ENCODE results near the gene OCA2.
"Not testable (repeated sequence)": the region's sequence is repeated elsewhere in the genome, so short reads cannot be mapped to it uniquely, and the experiment has no call there.

Gene OCA2

DNA sequence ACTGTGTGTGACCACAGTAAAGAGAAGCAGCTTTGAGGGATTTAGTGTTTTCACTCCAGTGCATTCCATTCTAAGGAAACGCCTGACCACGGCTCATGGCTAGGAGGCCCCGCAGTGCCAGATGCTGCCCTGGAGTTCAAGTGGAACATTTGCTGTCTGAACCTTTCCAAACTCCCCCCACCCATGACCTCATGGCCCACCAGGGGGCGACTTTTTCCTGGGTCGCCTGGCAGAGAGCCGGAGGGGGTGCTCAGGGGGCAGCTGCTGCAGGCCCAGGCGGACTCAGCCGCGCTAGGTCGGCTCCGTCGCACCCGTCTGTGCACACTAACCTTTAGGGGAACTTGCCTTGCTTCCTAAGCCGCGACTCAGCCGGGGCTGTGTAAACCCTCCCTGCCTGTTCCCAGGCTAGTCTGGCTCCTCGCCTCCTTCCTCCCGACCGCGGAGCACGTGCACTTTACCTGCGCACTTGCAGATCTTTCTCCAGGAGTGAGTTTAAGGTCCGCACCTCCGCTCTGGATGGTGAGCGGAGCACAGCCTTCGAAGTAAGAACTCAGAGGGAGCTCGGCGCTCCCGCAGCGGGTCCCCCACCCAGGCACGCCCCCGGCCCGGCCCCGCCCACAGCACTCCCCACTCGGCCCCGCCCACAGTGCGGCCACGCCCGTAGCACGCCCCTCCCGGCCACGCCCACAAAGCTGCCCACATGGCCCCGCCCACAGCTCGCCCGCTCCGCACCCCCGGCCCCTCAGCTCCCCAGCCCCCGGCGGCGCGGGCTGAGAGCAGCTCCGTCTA lies at the start of gene OCA2:
TSS of gene OCA2 (minus strand) at position 550 of the 789 bp plus-strand sequence. CDS start 17,441 bp downstream, outside the sequence.
- peaks cover 12 to 26% of the 10 kb centered on the region in 2 donors for H3K4me1 ChIP-seq (ENCODE audit: control insufficient read depth in 1 of 2, insufficient read depth in 2 of 2, low read length in 2 of 2)
- H3K4me3 ChIP-seq (ENCODE audit: low read depth in 1 of 2, low read length in 2 of 2): no peak within 1 kb of the TSS
- H3K27ac ChIP-seq (ENCODE audit: low read depth, low read length): no peak within 1 kb of the TSS
- H3K9ac ChIP-seq (ENCODE audit: low read depth in 1 of 2, low read length in 2 of 2): no peak within 1 kb of the TSS
- H3K9me3 ChIP-seq (ENCODE audit: control insufficient read depth in 1 of 2, low read length in 2 of 2): no peaks in the 10 kb centered on the region
- no peaks in the 10 kb centered on the region for H3K36me3 ChIP-seq (ENCODE audit: control insufficient read depth in 1 of 2, insufficient read depth in 2 of 2, low read length in 2 of 2)
- peaks cover 42 to 46% of the 10 kb centered on the region in 2 donors for H3K27me3 ChIP-seq (ENCODE audit: control insufficient read depth in 1 of 2, insufficient read depth in 2 of 2, low read length in 2 of 2)

- peaks cover 20 to 41% of the 10 kb centered on the region in 2 donors for H3K36me3 ChIP-seq (ENCODE audit: control insufficient read depth in 1 of 2, insufficient read depth in 2 of 2, low read length in 2 of 2)
- no peak overlapping the region for H3K9ac ChIP-seq (ENCODE audit: low read depth in 1 of 2, low read length in 2 of 2)
- H3K27ac ChIP-seq (ENCODE audit: low read depth, low read length): no peak overlapping the region
- no peak overlapping the region for H3K4me3 ChIP-seq (ENCODE audit: low read depth in 1 of 2, low read length in 2 of 2)
- peaks cover 3 to 12% of the 10 kb centered on the region in 2 donors for H3K9me3 ChIP-seq (ENCODE audit: control insufficient read depth in 1 of 2, low read length in 2 of 2)
- no peaks in the 10 kb centered on the region for H3K27me3 ChIP-seq (ENCODE audit: control insufficient read depth in 1 of 2, insufficient read depth in 2 of 2, low read length in 2 of 2)
- H3K4me1 ChIP-seq (ENCODE audit: control insufficient read depth in 1 of 2, insufficient read depth in 2 of 2, low read length in 2 of 2): no peaks in the 10 kb centered on the region
Observed at GRCh38 chr15:28147801-28148200, 48.7 kb upstream of the OCA2 start.

DNA sequence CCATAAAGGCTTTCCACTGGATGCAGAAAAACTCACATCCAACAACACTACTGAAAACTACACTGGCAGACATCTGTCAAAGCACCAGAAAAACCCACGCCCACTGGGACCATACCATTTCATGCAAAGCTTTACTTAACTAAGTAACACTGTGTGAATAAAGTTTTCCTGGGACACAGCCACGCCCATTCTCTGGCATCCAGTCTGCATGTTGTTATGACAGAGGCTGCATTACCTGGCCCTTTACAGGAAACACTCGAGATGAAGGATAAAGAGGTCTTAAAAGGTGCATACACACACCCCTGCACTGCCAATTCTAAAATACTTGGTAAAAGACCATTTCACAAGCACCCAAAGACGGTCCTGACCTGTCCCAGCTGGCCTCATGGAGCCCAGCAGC lies 46.3 kb upstream of the OCA2 start:
- H3K36me3 ChIP-seq (ENCODE audit: control insufficient read depth in 1 of 2, insufficient read depth in 2 of 2, low read length in 2 of 2): peaks cover 21 to 45% of the 10 kb centered on the region in 2 donors
- peaks cover 3 to 11% of the 10 kb centered on the region in 2 donors for H3K9me3 ChIP-seq (ENCODE audit: control insufficient read depth in 1 of 2, low read length in 2 of 2)
- H3K27me3 ChIP-seq (ENCODE audit: control insufficient read depth in 1 of 2, insufficient read depth in 2 of 2, low read length in 2 of 2); H3K9ac ChIP-seq (ENCODE audit: low read depth in 1 of 2, low read length in 2 of 2); H3K4me1 ChIP-seq (ENCODE audit: control insufficient read depth in 1 of 2, insufficient read depth in 2 of 2, low read length in 2 of 2); H3K4me3 ChIP-seq (ENCODE audit: low read depth in 1 of 2, low read length in 2 of 2); H3K27ac ChIP-seq (ENCODE audit: low read depth, low read length): not testable (repeated sequence)

DNA sequence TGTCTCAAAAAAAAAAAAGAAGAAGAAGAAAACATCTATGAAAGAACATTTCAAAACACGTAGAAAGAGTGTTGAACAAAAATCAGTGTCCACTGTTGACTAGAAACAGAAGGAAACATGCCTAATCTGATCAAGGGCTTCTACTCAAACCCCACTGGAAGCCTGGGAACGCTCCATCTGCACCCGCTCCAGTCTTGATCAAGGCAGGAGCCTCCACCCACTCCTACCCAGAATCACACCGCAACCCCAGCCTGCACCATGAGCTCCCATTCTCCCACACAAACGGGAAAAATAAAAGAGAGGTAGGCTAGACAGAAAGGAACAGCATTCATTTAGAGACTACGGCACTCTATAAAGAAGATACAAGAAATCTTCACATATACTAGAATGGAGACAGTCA lies 40.9 kb upstream of the OCA2 start:
- Histone ChIP-seq H3K4me1 (ENCODE audit: control insufficient read depth in 1 of 2, insufficient read depth in 2 of 2, low read length in 2 of 2) (no peaks in the 10 kb centered on the region), H3K36me3 (ENCODE audit: control insufficient read depth in 1 of 2, insufficient read depth in 2 of 2, low read length in 2 of 2) (peaks cover 10 to 51% of the 10 kb centered on the region in 2 donors), H3K9me3 (ENCODE audit: control insufficient read depth in 1 of 2, low read length in 2 of 2) (no peaks in the 10 kb centered on the region), H3K27me3 (ENCODE audit: control insufficient read depth in 1 of 2, insufficient read depth in 2 of 2, low read length in 2 of 2) (no peaks in the 10 kb centered on the region), H3K27ac (ENCODE audit: low read depth, low read length) (no peak overlapping the region), H3K4me3 (ENCODE audit: low read depth in 1 of 2, low read length in 2 of 2) (no peak overlapping the region), H3K9ac (ENCODE audit: low read depth in 1 of 2, low read length in 2 of 2) (no peak overlapping the region)

DNA sequence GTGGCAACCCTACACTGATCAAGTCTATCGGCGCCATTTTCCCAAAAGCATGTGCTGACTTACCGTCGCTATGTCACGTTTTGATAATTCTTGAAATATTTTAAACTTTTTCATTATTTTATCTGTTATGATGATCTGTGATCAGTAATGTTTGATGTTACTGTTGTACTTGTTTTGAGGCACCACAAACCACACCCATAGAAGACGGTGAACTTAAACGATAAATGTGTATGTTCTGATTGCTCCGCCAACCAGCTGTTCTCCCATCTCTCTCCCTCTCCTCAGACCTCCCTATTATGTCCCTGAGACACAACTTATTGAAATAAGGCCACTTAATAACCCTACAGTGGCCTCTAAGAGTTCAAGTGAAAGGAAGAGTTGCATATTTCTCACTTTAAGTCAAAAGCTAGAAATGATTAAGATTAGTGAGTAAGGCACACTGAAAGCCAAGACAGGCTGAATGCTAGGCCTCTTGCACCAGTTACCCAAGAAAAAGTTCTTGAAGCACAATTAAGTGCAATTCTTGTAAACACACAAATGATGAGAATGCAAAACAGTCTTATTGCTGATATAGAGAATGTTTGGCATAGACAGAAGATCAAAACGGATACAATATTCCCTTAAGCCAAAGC lies 38.4 kb upstream of the OCA2 start:
- not testable (repeated sequence) for H3K9ac ChIP-seq (ENCODE audit: low read depth in 1 of 2, low read length in 2 of 2); H3K27me3 ChIP-seq (ENCODE audit: control insufficient read depth in 1 of 2, insufficient read depth in 2 of 2, low read length in 2 of 2); H3K4me1 ChIP-seq (ENCODE audit: control insufficient read depth in 1 of 2, insufficient read depth in 2 of 2, low read length in 2 of 2); H3K9me3 ChIP-seq (ENCODE audit: control insufficient read depth in 1 of 2, low read length in 2 of 2); H3K27ac ChIP-seq (ENCODE audit: low read depth, low read length); H3K4me3 ChIP-seq (ENCODE audit: low read depth in 1 of 2, low read length in 2 of 2)
- H3K36me3 ChIP-seq (ENCODE audit: control insufficient read depth in 1 of 2, insufficient read depth in 2 of 2, low read length in 2 of 2): peaks cover 8 to 51% of the 10 kb centered on the region in 2 donors

- H3K27me3 ChIP-seq (ENCODE audit: control insufficient read depth in 1 of 2, insufficient read depth in 2 of 2, low read length in 2 of 2); H3K4me3 ChIP-seq (ENCODE audit: low read depth in 1 of 2, low read length in 2 of 2); H3K9ac ChIP-seq (ENCODE audit: low read depth in 1 of 2, low read length in 2 of 2); H3K9me3 ChIP-seq (ENCODE audit: control insufficient read depth in 1 of 2, low read length in 2 of 2); H3K27ac ChIP-seq (ENCODE audit: low read depth, low read length); H3K4me1 ChIP-seq (ENCODE audit: control insufficient read depth in 1 of 2, insufficient read depth in 2 of 2, low read length in 2 of 2): not testable (repeated sequence)
- peaks cover 17 to 53% of the 10 kb centered on the region in 2 donors for H3K36me3 ChIP-seq (ENCODE audit: control insufficient read depth in 1 of 2, insufficient read depth in 2 of 2, low read length in 2 of 2)
Observed at GRCh38 chr15:28136236-28136904, 37.3 kb upstream of the OCA2 start.

DNA sequence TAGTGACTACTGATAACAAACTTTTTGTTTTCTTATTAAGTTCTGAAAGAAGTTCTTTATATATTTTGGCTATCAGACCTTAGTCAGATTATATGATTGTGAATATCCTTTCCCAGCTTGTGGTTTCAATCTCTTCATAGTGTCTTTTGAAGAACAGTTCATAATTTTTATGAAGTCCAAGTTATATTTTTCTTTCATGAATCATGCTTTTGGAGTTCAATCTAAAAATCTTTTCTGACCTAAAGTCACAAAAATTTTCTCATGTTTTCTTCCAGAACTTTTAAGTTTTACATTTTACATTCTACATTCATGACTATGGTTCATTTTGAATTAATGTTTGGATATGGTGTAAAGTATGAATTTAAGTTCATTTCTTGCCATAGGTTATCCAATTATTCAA lies 34.2 kb upstream of the OCA2 start:
- no peak overlapping the region for H3K4me3 ChIP-seq (ENCODE audit: low read depth in 1 of 2, low read length in 2 of 2)
- no peaks in the 10 kb centered on the region for H3K9me3 ChIP-seq (ENCODE audit: control insufficient read depth in 1 of 2, low read length in 2 of 2)
- H3K4me1 ChIP-seq (ENCODE audit: control insufficient read depth in 1 of 2, insufficient read depth in 2 of 2, low read length in 2 of 2): no peaks in the 10 kb centered on the region
- no peaks in the 10 kb centered on the region for H3K27me3 ChIP-seq (ENCODE audit: control insufficient read depth in 1 of 2, insufficient read depth in 2 of 2, low read length in 2 of 2)
- H3K27ac ChIP-seq (ENCODE audit: low read depth, low read length): no peak overlapping the region
- H3K36me3 ChIP-seq (ENCODE audit: control insufficient read depth in 1 of 2, insufficient read depth in 2 of 2, low read length in 2 of 2): peaks cover 29 to 67% of the 10 kb centered on the region in 2 donors
- H3K9ac ChIP-seq (ENCODE audit: low read depth in 1 of 2, low read length in 2 of 2): no peak overlapping the region

- no peaks in the 10 kb centered on the region for H3K4me1 ChIP-seq (ENCODE audit: control insufficient read depth in 1 of 2, insufficient read depth in 2 of 2, low read length in 2 of 2)
- H3K27me3 ChIP-seq (ENCODE audit: control insufficient read depth in 1 of 2, insufficient read depth in 2 of 2, low read length in 2 of 2): no peaks in the 10 kb centered on the region
- peaks cover 34 to 68% of the 10 kb centered on the region in 2 donors for H3K36me3 ChIP-seq (ENCODE audit: control insufficient read depth in 1 of 2, insufficient read depth in 2 of 2, low read length in 2 of 2)
- no peak overlapping the region for H3K4me3 ChIP-seq (ENCODE audit: low read depth in 1 of 2, low read length in 2 of 2)
- no peaks in the 10 kb centered on the region for H3K9me3 ChIP-seq (ENCODE audit: control insufficient read depth in 1 of 2, low read length in 2 of 2)
- H3K27ac ChIP-seq (ENCODE audit: low read depth, low read length): no peak overlapping the region
- H3K9ac ChIP-seq (ENCODE audit: low read depth in 1 of 2, low read length in 2 of 2): no peak overlapping the region
Observed at GRCh38 chr15:28132524-28133275, 33.6 kb upstream of the OCA2 start.

GRCh38 chr15:28131946-28132345 lies 32.8 kb upstream of the OCA2 start:
- no peaks in the 10 kb centered on the region for H3K27me3 ChIP-seq (ENCODE audit: control insufficient read depth in 1 of 2, insufficient read depth in 2 of 2, low read length in 2 of 2)
- no peaks in the 10 kb centered on the region for H3K4me1 ChIP-seq (ENCODE audit: control insufficient read depth in 1 of 2, insufficient read depth in 2 of 2, low read length in 2 of 2)
- H3K9ac ChIP-seq (ENCODE audit: low read depth in 1 of 2, low read length in 2 of 2): no peak overlapping the region
- peaks cover 38 to 73% of the 10 kb centered on the region in 2 donors for H3K36me3 ChIP-seq (ENCODE audit: control insufficient read depth in 1 of 2, insufficient read depth in 2 of 2, low read length in 2 of 2)
- no peak overlapping the region for H3K27ac ChIP-seq (ENCODE audit: low read depth, low read length)
- no peak overlapping the region for H3K4me3 ChIP-seq (ENCODE audit: low read depth in 1 of 2, low read length in 2 of 2)
- no peaks in the 10 kb centered on the region for H3K9me3 ChIP-seq (ENCODE audit: control insufficient read depth in 1 of 2, low read length in 2 of 2)

Data from duodenal mucosa (tissue), 2 donors.